ENCODE measurements around the gene VPS35.
A peak's percentile ranks its signal among the peaks of the same experiment; 100 is the strongest.

VPS35 gene

DNA sequence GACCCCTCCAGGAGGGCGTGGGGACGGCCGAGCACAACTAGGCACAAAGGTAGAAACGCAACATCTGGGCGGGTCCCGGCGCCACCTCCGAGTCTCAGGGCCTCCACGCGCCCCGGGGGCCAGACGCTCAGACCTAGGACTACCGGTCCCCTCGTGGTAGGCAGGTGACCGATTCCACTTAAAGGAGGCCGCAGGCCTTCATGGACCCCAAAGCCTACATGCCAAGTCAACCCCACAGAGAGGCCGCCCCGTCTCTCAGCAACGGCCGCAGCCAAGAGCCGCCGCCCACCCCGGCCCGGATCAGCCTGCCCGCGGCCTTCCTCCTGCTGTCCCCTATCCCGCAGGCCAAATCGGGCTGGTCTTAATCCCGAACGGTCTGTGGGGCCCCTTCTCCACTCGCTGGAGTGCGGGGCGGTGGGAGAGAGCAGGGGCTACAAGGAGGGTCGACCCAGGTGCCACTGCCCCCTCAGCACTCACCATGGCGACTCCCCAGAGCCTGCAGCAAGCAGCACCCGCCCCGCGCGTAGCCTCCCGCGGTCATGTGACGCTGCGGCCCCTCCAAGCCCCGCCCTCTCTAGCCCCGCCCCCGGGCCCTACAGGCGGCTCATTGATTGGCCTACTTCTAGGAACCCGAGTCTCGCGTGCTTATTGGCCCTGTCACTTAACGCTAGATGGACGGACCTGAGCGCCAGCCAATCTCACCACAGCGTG lies at the start of gene VPS35:
Gene VPS35, minus strand, starts transcription at position 525 of the 711 bp plus-strand sequence. Its CDS starts 45 bp downstream, at position 480.
- DNase-seq (ENCODE audit: low read depth in 2 of 2) = peak; percentile 99

DNA sequence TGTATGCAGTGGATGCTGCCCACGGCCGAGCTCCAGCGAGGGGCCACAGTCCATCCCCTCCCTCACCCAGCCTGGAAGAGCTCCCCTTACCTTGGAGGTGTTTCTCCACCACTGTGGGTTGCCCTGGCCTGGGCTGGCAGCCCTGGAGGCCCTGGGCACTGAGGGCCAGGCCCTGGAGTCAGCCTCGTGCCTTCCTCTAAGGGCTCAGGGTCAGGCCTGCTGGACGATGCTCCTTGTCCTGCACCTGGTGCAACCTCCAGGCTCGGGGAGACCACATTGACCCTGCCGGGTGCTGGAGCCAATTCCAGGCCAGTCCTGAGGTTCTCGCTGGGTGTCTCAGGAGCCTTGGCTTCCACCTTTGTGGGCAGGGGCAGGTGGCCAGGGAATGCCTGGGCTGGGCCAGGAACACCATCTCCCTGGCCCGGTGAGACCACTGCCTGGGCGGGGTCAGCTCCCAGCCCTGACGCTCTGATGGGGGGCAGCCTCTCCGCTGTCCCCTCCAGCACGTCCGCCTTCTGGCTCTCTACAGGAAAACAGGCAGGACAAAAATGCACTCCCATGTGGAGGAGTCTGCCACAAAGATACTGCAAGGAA lies 48.7 kb upstream of the VPS35 start:
- DNase-seq (ENCODE audit: low read depth in 2 of 2) = no peak

GRCh38 chr16:46736695-46737094 lies 47.7 kb upstream of the VPS35 start:
- no peak for DNase-seq (ENCODE audit: low read depth in 2 of 2)

DNA sequence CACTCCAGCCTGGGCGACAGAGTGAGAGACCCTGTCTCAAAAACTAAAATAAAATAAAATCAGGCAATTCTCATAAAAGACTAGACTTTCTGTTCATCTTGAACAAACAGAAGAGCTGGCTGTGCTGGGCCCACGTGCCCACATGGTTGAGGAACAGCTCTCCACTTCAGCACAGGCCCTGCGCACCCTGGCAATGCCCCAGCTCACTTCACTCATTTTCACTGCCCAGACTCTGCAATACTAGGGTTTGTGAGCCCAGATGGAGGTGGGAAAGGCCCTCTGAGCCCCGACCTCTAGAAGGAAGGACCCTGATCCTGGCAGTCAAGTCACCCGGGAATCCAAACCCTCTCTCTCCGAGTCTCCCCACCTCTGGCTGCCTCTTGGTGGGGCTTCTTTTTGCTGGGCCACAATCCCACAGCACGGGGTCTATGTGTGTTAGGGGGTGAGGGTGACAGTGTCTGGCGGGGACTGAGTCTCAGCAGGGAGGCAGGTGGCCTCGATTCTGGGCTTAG lies 44.4 kb upstream of the VPS35 start:
- no peak for DNase-seq (ENCODE audit: low read depth in 2 of 2)

GRCh38 chr16:46732561-46732960 lies 43.6 kb upstream of the VPS35 start:
- no peak for DNase-seq (ENCODE audit: low read depth in 2 of 2)

GRCh38 chr16:46731691-46732555 lies 42.9 kb upstream of the VPS35 start:
- no peak for DNase-seq (ENCODE audit: low read depth in 2 of 2)

DNA sequence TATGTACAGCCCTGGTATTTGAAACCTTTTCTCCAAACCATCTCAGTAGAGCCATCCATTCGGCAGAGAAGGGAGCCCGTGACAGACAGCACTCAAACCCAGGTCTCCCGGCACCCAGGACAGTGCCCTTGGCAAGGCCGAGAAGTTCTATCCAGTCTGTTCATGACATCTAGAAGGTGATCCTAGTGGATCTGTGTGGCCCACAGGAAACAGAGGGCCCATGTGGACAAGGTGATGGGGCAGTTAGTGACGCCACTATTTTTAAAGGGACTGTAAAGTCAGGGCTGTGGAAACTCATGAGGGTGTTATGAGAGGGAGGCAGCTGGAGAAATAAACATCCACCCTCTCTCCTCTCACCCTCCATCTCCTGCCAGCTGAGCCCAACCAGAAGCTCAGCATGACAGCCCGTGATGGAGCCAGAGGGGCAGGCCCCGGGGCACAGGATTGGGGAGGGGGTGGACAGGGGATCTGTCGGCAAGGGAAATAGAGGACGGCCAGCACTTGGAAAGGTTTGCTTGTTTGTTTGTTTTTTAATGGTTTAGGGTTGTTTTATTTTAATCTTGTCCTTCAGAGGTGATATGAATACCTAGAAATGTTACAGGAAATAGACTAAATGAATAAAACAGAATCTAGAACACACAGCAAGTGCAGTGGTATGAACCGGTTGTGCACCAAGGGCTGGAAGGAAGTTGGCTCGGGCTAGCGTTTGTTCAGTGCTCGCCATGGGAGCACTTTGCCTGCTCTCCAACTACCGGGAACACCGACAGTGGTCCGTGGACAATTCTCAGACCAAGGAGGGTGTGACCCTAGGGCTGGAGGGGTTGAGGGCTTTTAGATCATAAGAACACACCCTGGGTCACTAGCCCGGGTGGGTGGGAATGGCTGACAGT lies 42.1 kb upstream of the VPS35 start:
- DNase-seq (ENCODE audit: low read depth in 2 of 2) = no peak

GRCh38 chr16:46730126-46730525 lies 41.1 kb upstream of the VPS35 start:
- DNase-seq (ENCODE audit: low read depth in 2 of 2) = no peak

GRCh38 chr16:46729326-46729995 lies 40.5 kb upstream of the VPS35 start:
- no peak for DNase-seq (ENCODE audit: low read depth in 2 of 2)

GRCh38 chr16:46728806-46729205 lies 39.8 kb upstream of the VPS35 start:
- DNase-seq (ENCODE audit: low read depth in 2 of 2) = no peak

- no peak for DNase-seq (ENCODE audit: low read depth in 2 of 2)
Measured at GRCh38 chr16:46727630-46728029, 38.7 kb upstream of the VPS35 start.

DNA sequence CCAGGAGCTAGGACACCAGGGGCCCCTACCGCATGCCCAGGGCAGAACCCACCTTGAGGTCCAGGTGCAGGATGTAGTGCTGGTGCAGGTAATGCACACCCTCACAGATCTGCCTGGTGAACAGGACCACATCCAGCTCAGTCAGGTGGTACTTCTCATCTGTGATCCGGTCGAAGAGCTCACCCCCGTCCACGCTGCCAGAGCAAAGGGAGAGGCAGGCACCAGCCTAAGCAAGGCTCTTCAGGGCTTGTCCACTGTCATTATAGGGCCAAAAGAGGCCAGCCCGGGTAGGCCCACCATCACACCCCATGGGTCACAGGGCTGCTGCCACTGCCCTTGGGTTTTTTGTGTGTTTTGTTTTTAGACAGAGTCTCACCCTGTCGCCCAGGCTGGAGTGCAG lies 38.2 kb upstream of the VPS35 start:
- no peak for DNase-seq (ENCODE audit: low read depth in 2 of 2)

DNA sequence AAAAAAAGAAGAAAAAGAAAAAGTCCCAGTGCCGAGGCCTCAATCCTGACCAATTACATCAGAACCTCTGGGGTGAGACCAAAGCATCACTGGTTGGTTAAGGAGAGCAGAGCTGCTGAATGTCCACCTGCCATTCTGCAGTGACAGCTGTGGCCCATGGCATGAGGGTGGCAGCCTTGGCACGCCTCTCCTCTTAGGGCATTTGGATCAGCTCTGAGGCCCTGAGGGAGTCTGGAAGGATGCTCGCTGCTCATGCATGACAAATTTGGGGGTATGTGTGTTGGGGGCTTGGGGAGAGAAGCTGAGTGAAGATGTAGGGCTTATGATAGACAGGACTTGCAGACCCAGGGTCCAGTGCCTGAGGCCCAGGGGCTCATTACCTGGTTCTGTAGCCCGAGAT lies 32.9 kb upstream of the VPS35 start:
- DNase-seq (ENCODE audit: low read depth in 2 of 2) = no peak

DNA sequence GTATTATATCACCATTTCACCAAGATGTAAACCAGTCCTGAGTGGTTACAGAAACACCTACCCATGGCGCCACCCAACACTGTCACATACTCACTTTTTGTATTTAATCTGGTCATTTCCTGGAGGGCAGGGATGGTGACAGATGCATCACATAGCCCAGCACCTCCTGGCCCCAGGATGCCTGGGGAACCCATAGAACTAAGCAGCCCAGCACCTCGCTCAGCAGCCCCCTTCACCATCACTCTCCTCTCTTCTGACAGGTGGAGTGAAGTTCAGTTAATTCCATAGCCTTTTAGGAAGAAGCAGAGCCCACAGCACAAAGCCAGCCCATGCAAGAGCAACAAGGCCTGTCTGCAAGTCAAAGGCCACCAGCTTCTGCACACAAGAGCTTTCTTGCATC lies 31.6 kb upstream of the VPS35 start:
- DNase-seq (ENCODE audit: low read depth in 2 of 2) = no peak

DNA sequence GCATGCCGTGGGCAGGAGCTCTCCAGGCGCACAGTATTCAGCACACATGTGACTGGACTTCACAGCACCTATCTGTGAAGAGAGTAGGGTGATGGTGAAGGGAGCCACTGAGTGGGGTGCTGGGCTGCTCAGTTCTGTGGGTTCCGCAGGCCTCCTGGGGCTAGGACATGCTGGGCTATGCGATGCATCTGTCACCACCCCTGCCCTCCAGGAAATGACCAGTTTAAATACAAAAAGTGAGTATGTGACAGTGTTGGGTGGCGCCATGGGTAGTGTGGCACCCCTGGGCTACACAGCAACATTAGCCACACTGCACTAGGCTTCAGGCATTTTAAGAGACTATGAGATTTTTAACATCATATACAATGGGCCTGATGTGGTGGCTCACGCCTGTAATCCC lies 30.6 kb upstream of the VPS35 start:
- DNase-seq (ENCODE audit: low read depth in 2 of 2) = no peak

DNA sequence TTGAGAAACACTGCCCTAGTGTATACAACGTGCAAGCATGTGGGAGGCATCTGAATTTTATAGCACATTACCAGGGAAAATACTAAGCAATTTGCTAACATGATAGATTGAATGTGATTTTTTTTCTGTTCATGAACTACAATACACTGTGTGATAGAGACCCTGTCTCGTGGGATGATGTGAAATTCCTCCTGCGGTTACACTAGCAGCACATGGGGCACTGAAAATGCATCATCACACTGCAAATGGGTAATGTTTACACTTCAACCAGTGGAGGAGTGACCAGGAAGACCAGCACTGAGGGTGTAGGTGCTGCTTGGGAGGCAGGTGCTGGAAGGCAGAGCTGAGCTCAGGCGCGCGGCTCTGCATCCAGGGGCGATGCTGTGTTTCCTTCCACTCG lies 29.2 kb upstream of the VPS35 start:
- DNase-seq (ENCODE audit: low read depth in 2 of 2) = no peak

- no peak for DNase-seq (ENCODE audit: low read depth in 2 of 2)
Measured at GRCh38 chr16:46717692-46718091, 28.7 kb upstream of the VPS35 start.

DNA sequence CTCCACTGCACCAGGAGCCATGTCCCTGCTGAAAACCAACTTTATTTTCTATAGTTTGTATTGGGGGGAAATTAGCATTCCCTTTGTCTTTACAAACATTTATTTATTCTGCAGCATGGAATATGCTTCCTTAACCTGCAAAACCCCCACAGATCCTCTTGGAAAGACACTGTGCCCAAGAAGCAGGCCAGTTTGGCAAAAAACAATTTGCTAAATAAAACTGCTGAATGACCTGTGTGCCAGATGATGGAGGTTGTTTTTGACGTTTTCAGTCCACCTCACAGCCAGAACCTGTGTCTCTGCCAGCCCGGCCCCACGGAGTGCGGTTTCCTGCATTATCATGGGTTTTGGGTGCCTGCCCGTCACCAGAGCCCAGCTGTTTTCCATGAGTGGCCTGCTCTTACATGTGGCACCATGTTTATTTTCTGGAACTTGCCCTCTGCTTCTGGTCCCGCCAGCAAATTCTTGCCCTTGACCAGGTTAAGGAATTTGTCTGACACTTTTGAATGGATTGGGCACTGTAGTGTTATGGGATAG lies 26.9 kb upstream of the VPS35 start:
- DNase-seq (ENCODE audit: low read depth in 2 of 2) = no peak

DNA sequence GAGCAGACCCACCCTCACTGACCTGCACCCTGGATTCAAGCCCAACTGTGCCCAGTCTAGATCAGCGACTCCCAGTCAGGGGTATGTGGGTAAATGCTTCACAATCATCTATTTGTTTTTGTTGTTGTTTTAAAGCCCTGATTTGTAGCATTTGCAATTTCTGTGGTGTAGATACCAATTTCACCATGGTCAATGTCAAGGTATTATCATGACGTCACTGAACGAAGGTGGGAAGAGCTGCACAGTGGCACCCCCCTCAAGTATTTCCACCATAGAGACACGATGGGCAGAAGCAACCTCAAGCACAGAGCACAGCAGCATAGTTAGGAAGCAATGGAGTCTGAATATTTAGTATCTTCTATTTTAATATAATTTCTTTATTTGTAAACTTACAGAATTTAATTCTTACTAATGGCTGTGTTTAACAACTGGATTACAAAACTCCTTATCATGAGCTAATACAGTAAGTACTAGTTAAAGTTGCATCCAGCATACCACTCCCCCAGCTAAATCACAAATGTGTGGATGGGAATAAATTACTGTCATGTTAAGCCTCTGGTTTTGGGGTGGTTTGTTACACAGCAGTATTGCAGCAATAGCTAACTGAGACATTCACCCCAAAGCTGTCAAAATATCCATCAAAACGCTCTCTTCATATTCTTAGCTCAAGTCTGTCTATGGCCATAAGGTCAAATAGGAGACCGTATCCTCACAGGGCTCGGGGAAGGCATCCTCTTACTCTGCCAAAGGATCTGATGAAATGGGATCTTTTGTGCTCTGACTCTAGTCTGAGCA lies 26.0 kb upstream of the VPS35 start:
- no peak for DNase-seq (ENCODE audit: low read depth in 2 of 2)

GRCh38 chr16:46713634-46714033 lies 24.7 kb upstream of the VPS35 start:
- DNase-seq (ENCODE audit: low read depth in 2 of 2) = no peak

Data from stimulated activated CD8-positive, alpha-beta memory T cell treated with anti-CD3 and anti-CD28 coated beads, Interleukin-15, amount 100 ng/mL, for 4 hours (primary cell).